GM18867 (cell line): ENCODE results near the gene SSBP3.

ENCODE experiments used
- ATAC-seq: cut with Tn5 transposase; IDR thresholded peaks from one replicate; pipeline ENCODE4 v1.9.1; 2021; ENCODE audit warnings: mild to moderate bottlenecking, moderate library complexity; ENCODE audit not compliant: unreplicated experiment

The SSBP3 gene

GRCh38 chr1:54335011-54335754, 71.0 kb downstream of the SSBP3 start:
- no peak for ATAC-seq

- ATAC-seq: no peak
Observed at GRCh38 chr1:54332781-54333585, 73.2 kb downstream of the SSBP3 start.

- no peak for ATAC-seq
Observed at GRCh38 chr1:54331843-54332463, 74.2 kb downstream of the SSBP3 start.

- no peak for ATAC-seq
Observed at GRCh38 chr1:54331091-54331772, 75.0 kb downstream of the SSBP3 start.

GRCh38 chr1:54329312-54330003, 76.7 kb downstream of the SSBP3 start:
- ATAC-seq: no peak

- no peak for ATAC-seq
Observed at GRCh38 chr1:54328066-54328636, 78.0 kb downstream of the SSBP3 start.

GRCh38 chr1:54327386-54328065, 78.7 kb downstream of the SSBP3 start:
- no peak for ATAC-seq

GRCh38 chr1:54326543-54327385, 79.4 kb downstream of the SSBP3 start:
- no peak for ATAC-seq

- no peak for ATAC-seq
Observed at GRCh38 chr1:54325703-54326461, 80.3 kb downstream of the SSBP3 start.

GRCh38 chr1:54325284-54325683, 80.9 kb downstream of the SSBP3 start:
- no peak for ATAC-seq

GRCh38 chr1:54324251-54325140, 81.7 kb downstream of the SSBP3 start:
- no peak for ATAC-seq

GRCh38 chr1:54323921-54324250, 82.3 kb downstream of the SSBP3 start:
- no peak for ATAC-seq

GRCh38 chr1:54323324-54323739, 82.9 kb downstream of the SSBP3 start:
- ATAC-seq: no peak

- no peak for ATAC-seq
Observed at GRCh38 chr1:54318246-54318814, 87.9 kb downstream of the SSBP3 start.

- ATAC-seq: no peak
Observed at GRCh38 chr1:54317084-54317483, 89.1 kb downstream of the SSBP3 start.

- no peak for ATAC-seq
Observed at GRCh38 chr1:54315099-54315498, 91.1 kb downstream of the SSBP3 start.

GRCh38 chr1:54314696-54315095, 91.5 kb downstream of the SSBP3 start:
- ATAC-seq: no peak
